Lower leg skin (tissue), 3 donors: Measurements from ENCODE around the gene SYT8.

Experiments used
- CTCF ChIP-seq, 3 donors: fragments of 450-650 bp; IDR thresholded peaks; one replicate each; pipeline ENCODE4 v1.5.1; 2016; ENCODE audit warnings: antibody characterized with exemption in 3 of 3, mild to moderate bottlenecking in 3 of 3, moderate library complexity in 2 of 3
- POLR2A ChIP-seq, 2 donors: fragments of 450-650 bp; IDR thresholded peaks; one replicate each; pipeline ENCODE4 v1.6.1; 2016 to 2017; ENCODE audit warnings: antibody characterized with exemption in 2 of 2, mild to moderate bottlenecking in 1 of 2, moderate library complexity in 1 of 2

GRCh38 chr11:1879941-1880720, 45.3 kb downstream of the SYT8 start:
- TF ChIP-seq POLR2A (IDR thresholded peaks at IDR 0.05) (no peak), CTCF (IDR thresholded peaks at IDR 0.05) (no peak)
